Tibial artery (tissue), 4 donors: ENCODE measurements around the gene MYL6B.
A peak's percentile ranks its signal among the peaks of the same experiment; 100 is the strongest.
"Not testable (repeated sequence)": the region's sequence is repeated elsewhere in the genome, so short reads cannot be mapped to it uniquely, and the experiment has no call there.

Experiments
- DNase-seq, 2 donors: peaks; one replicate each; pipeline ENCODE4 v3.0.0-alpha.2; 2019
- H3K27ac ChIP-seq, 2 donors: fragments of 200-600 bp; sonication (generic) in 1 of 2; 1 replicate in 1 of 2; 2 replicates in 1 of 2; pipeline ENCODE4 v1.5.1; 2018 to 2019; ENCODE audit warnings: mild to moderate bottlenecking in 1 of 2
- H3K27me3 ChIP-seq, 2 donors: fragments of 200-600 bp; sonication (generic) in 1 of 2; one replicate each; pipeline versions ENCODE4 v1.5.1 to v1.6.0; 2016 to 2019
- H3K36me3 ChIP-seq, 3 donors: fragments of 200-600 bp; sonication (generic) in 2 of 3; one replicate each; pipeline ENCODE4 v1.5.1; 2016 to 2019; ENCODE audit warnings: mild to moderate bottlenecking in 2 of 3
- H3K4me1 ChIP-seq, 4 donors: fragments of 200-600 bp; sonication (generic) in 2 of 4; 1 replicate in 3 of 4; 2 replicates in 1 of 4; pipeline ENCODE4 v1.5.1; 2016 to 2019
- H3K4me3 ChIP-seq, 2 donors: fragments of 200-600 bp; sonication (generic) in 1 of 2; 1 replicate in 1 of 2; 2 replicates in 1 of 2; pipeline ENCODE4 v1.5.1; 2018 to 2019; ENCODE audit warnings: mild to moderate bottlenecking in 2 of 2
- H3K9me3 ChIP-seq, 3 donors: fragments of 200-600 bp; sonication (generic) in 1 of 3; one replicate each; pipeline ENCODE4 v1.5.1; 2016 to 2019
- CTCF ChIP-seq, 2 experiments: fragments of 200-600 bp in 1 of 2; fragments of 450-650 bp in 1 of 2; IDR thresholded peaks; one replicate each; pipeline ENCODE4 v1.5.1; 2017 to 2019; ENCODE audit warnings: antibody characterized with exemption in 2 of 2, mild to moderate bottlenecking in 1 of 2, moderate library complexity in 1 of 2
- intact Hi-C: fragments of 100-400 bp; cut with DNase I; formaldehyde crosslinking; loops from one replicate; pipeline ENCODE4 v1.15.0; 2023; ENCODE audit warnings: low total_unique reads

MYL6B gene

GRCh38 chr12:56155256-56155845 lies 3.0 kb downstream of the MYL6B start:
- Histone ChIP-seq H3K27me3 (no peaks in the 10 kb centered on the region), H3K27ac (no peak overlapping the region), H3K36me3 (peaks cover 11 to 21% (median 12%) of the 10 kb centered on the region in 3 donors), H3K9me3 (no peaks in the 10 kb centered on the region), H3K4me1 (peaks cover 0 to 30% (median 22%) of the 10 kb centered on the region in 4 donors), H3K4me3 (no peak overlapping the region)
- no peak for TF ChIP-seq CTCF (IDR thresholded peaks at IDR 0.05)
- intact Hi-C loops: no loop called here
- no peak for DNase-seq

- peaks cover 0 to 39% (median 29%) of the 10 kb centered on the region in 4 donors for H3K4me1 ChIP-seq
- intact Hi-C loops: not testable (repeated sequence)
These were observed 4.2 kb downstream of the MYL6B start for GRCh38 chr12:56156464-56157200.

GRCh38 chr12:56157201-56158028 lies 5.0 kb downstream of the MYL6B start:
- TF ChIP-seq CTCF (IDR thresholded peaks at IDR 0.05): peak; percentile 60 to 83
- H3K4me3 ChIP-seq: peak overlapping the region; percentile 77 to 93
- intact Hi-C loops: no loop called here
- H3K27me3 ChIP-seq: no peaks in the 10 kb centered on the region
- peak overlapping the region; percentile 95 to 99 for H3K27ac ChIP-seq
- H3K36me3 ChIP-seq: peaks cover 32 to 41% (median 32%) of the 10 kb centered on the region in 3 donors
- peaks cover 0 to 43% (median 33%) of the 10 kb centered on the region in 4 donors for H3K4me1 ChIP-seq
- no peaks in the 10 kb centered on the region for H3K9me3 ChIP-seq
- DNase-seq: peak; percentile 78 to 90

More at GRCh38 chr12:56156464-56157200, 4.2 kb downstream of the MYL6B start:
- Histone ChIP-seq H3K4me3 (peak overlapping the region; percentile 77 to 93), H3K27ac (peak overlapping the region; percentile 95 to 99), H3K36me3 (peaks cover 24 to 34% (median 24%) of the 10 kb centered on the region in 3 donors)
- not testable (repeated sequence) for H3K9me3 ChIP-seq, H3K27me3 ChIP-seq, DNase-seq

GRCh38 chr12:56158029-56158925 lies 5.9 kb downstream of the MYL6B start, which contains the start of gene MYL6:
Gene MYL6 (plus strand): TSS chr12:56158359. CDS start chr12:56158402, 43 bp downstream.
- peaks cover 0 to 40% (median 30%) of the 10 kb centered on the region in 4 donors for H3K4me1 ChIP-seq
- H3K27ac ChIP-seq: peak within 1 kb of the TSS; percentile 95 to 99
- intact Hi-C loops: no loop called here
- peak in 1 of 2 experiments; percentile 6 for TF ChIP-seq CTCF (IDR thresholded peaks at IDR 0.05)
- no peaks in the 10 kb centered on the region for H3K9me3 ChIP-seq
- DNase-seq: peak; percentile 98 to 99
- H3K27me3 ChIP-seq: no peaks in the 10 kb centered on the region
- peaks cover 38 to 50% (median 40%) of the 10 kb centered on the region in 3 donors for H3K36me3 ChIP-seq
- H3K4me3 ChIP-seq: peak within 1 kb of the TSS; percentile 77 to 93

GRCh38 chr12:56158926-56159461 lies 6.6 kb downstream of the MYL6B start:
- TF ChIP-seq CTCF (IDR thresholded peaks at IDR 0.05): no peak
- Histone ChIP-seq H3K4me1 (peaks cover 0 to 40% (median 29%) of the 10 kb centered on the region in 4 donors), H3K9me3 (no peaks in the 10 kb centered on the region), H3K36me3 (peaks cover 45 to 57% (median 47%) of the 10 kb centered on the region in 3 donors), H3K27ac (peak overlapping the region; percentile 95 to 99), H3K4me3 (peak overlapping the region; percentile 77 to 93), H3K27me3 (no peaks in the 10 kb centered on the region)
- intact Hi-C loops: no loop called here
- DNase-seq: peak; percentile 94 to 95
